Sigmoid colon (tissue), 4 donors: ENCODE data around the gene CPN2.

Experiments used
- CTCF ChIP-seq, 4 experiments: fragments of 450-650 bp in 3 of 4; fragments of 200-600 bp in 1 of 4; IDR thresholded peaks; one replicate each; pipeline ENCODE4 v1.5.1; 2016 to 2019; ENCODE audit warnings: antibody characterized with exemption in 4 of 4, mild to moderate bottlenecking in 3 of 4, moderate library complexity in 2 of 4
- POLR2A ChIP-seq, 2 donors: fragments of 450-650 bp; IDR thresholded peaks; one replicate each; pipeline ENCODE4 v1.6.1; 2016; ENCODE audit warnings: antibody characterized with exemption in 2 of 2, mild to moderate bottlenecking in 2 of 2, moderate library complexity in 2 of 2
- POLR2AphosphoS5 ChIP-seq, 4 donors: sonication (generic); formaldehyde crosslinking; IDR thresholded peaks; one replicate each; pipeline ENCODE4 v1.6.1; 2017; ENCODE audit warnings: antibody characterized with exemption in 4 of 4

GRCh38 chr3:194384569-194385001, 33.5 kb upstream of the CPN2 start:
- TF ChIP-seq CTCF (IDR thresholded peaks at IDR 0.05) (no peak), POLR2AphosphoS5 (IDR thresholded peaks at IDR 0.05) (no peak), POLR2A (IDR thresholded peaks at IDR 0.05) (no peak)
